Measurements from ENCODE around the gene EXOC6B.

The EXOC6B gene

DNA sequence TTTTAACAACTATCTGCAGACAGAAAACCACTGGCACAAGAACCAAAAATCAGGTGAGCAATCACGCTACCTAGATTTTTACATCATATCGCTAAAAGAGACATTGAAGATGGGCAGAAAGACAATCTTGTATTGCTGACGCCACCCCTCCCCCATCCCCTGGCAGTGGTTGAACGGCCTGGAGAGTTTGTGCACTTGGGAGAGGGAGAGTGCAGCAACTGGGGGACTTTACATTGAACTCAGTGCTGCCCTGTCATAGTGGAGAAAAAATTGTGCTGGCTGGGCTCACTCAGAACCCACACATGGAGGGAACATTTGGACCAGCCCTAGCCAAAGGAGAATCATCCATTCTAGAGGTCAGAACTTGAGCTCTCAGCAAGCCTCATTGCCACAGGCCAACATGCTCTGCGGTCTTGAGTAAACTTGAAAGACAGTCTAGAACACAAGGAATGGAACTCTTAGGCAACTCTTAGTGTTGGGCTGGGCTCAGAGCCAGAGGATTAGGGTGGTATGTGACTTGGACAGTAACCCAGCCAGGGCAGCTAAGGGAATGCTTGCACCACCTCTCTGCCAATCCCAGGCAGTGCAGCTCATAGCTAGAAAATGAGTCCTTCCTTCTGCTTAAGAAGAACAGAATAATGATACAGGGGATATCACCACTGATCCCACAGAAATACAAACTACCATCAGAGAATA is 458.2 kb downstream of the EXOC6B start:
- Histone ChIP-seq H3F3A (ENCODE audit: insufficient read depth, low read length) (no peaks in the 10 kb centered on the region), H2AFZ (ENCODE audit: low read length) (no peak overlapping the region), H3K27ac (ENCODE audit: low read length) (no peak overlapping the region), H3K9me3 (replicated peaks; ENCODE audit: insufficient read depth, low read length) (no peaks in the 10 kb centered on the region), H3K4me3 (ENCODE audit: low read length) (no peak overlapping the region), H3K9me2 (replicated peaks; ENCODE audit: insufficient read depth, low read length) (no peaks in the 10 kb centered on the region), H3K9ac (ENCODE audit: low read length) (no peak overlapping the region), H3K4me2 (ENCODE audit: low read depth, low read length) (no peak overlapping the region), H3K27me3 (replicated peaks; ENCODE audit: insufficient read depth, low read length) (no peaks in the 10 kb centered on the region), H3K79me2 (ENCODE audit: low read length) (no peaks in the 10 kb centered on the region), H3K36me3 (replicated peaks; ENCODE audit: insufficient read depth, low read length) (no peaks in the 10 kb centered on the region), H4K20me1 (ENCODE audit: insufficient read depth, low read length) (no peaks in the 10 kb centered on the region), H3K4me1 (ENCODE audit: low read length) (no peaks in the 10 kb centered on the region)
- no peak for DNase-seq
- TF ChIP-seq, protein P1, sequence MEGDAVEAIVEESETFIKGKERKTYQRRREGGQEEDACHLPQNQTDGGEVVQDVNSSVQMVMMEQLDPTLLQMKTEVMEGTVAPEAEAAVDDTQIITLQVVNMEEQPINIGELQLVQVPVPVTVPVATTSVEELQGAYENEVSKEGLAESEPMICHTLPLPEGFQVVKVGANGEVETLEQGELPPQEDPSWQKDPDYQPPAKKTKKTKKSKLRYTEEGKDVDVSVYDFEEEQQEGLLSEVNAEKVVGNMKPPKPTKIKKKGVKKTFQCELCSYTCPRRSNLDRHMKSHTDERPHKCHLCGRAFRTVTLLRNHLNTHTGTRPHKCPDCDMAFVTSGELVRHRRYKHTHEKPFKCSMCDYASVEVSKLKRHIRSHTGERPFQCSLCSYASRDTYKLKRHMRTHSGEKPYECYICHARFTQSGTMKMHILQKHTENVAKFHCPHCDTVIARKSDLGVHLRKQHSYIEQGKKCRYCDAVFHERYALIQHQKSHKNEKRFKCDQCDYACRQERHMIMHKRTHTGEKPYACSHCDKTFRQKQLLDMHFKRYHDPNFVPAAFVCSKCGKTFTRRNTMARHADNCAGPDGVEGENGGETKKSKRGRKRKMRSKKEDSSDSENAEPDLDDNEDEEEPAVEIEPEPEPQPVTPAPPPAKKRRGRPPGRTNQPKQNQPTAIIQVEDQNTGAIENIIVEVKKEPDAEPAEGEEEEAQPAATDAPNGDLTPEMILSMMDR (IDR thresholded peaks at IDR 0.05; ENCODE audit: low read length) = no peak
- TF ChIP-seq EZH2 (optimal IDR thresholded peaks at IDR 0.05; ENCODE audit: low read depth, low read length) (no peak), EZH2phosphoT487 (IDR thresholded peaks at IDR 0.05; ENCODE audit: low read length) (no peak)

DNA sequence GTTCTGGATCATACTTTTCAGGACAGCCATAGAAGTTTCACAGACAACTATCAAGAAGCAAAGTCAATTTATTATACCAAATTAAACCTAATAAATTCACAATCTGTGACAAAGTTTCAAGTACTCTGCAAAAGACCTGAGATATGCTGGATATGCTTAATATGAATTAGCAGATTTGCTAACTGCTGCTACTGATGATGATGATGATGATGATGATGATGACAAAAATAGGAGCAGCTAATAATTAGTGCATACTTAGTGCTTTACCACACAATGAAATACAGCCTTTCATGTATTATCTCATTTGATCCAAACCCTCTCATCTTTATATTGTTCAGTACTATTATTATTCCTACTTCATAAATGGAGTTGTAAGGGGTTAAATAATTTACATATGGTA is 462.4 kb downstream of the EXOC6B start:
- no peak overlapping the region for H3K9ac ChIP-seq (ENCODE audit: low read length)
- no peak overlapping the region for H2AFZ ChIP-seq (ENCODE audit: low read length)
- DNase-seq = no peak
- no peaks in the 10 kb centered on the region for H3K4me1 ChIP-seq (ENCODE audit: low read length)
- H3F3A ChIP-seq (ENCODE audit: insufficient read depth, low read length) = no peaks in the 10 kb centered on the region
- TF ChIP-seq EZH2phosphoT487 (IDR thresholded peaks at IDR 0.05; ENCODE audit: low read length) = no peak
- TF ChIP-seq, protein P1 (IDR thresholded peaks at IDR 0.05; ENCODE audit: low read length) = no peak
- no peak for TF ChIP-seq EZH2 (optimal IDR thresholded peaks at IDR 0.05; ENCODE audit: low read depth, low read length)
- no peaks in the 10 kb centered on the region for H3K36me3 ChIP-seq (replicated peaks; ENCODE audit: insufficient read depth, low read length)
- H3K4me3 ChIP-seq (ENCODE audit: low read length) = no peak overlapping the region
- H3K4me2 ChIP-seq (ENCODE audit: low read depth, low read length) = no peak overlapping the region
- H4K20me1 ChIP-seq (ENCODE audit: insufficient read depth, low read length) = no peaks in the 10 kb centered on the region
- no peaks in the 10 kb centered on the region for H3K79me2 ChIP-seq (ENCODE audit: low read length)
- no peaks in the 10 kb centered on the region for H3K9me3 ChIP-seq (replicated peaks; ENCODE audit: insufficient read depth, low read length)
- no peaks in the 10 kb centered on the region for H3K27me3 ChIP-seq (replicated peaks; ENCODE audit: insufficient read depth, low read length)
- no peak overlapping the region for H3K27ac ChIP-seq (ENCODE audit: low read length)
- no peaks in the 10 kb centered on the region for H3K9me2 ChIP-seq (replicated peaks; ENCODE audit: insufficient read depth, low read length)

DNA sequence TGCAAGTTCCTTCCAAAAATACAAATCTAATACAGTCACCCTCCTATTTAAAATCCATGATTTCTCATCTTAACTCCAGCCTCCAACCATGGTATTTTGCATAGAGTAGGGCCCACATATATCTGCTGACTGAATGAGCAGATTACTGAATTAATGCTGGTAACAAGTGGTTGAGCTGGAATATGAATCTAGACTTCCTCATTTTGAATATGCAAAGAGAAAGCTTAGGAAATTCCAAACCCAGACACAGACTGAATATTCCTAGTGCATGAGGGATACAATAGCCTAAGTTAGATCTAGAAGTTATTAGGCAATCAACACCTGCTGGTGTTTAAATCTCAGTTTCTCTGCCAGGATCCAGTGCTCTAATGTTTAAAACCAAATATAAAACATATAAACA is 463.1 kb downstream of the EXOC6B start:
- no peaks in the 10 kb centered on the region for H4K20me1 ChIP-seq (ENCODE audit: insufficient read depth, low read length)
- H3K4me3 ChIP-seq (ENCODE audit: low read length) = no peak overlapping the region
- H3K36me3 ChIP-seq (replicated peaks; ENCODE audit: insufficient read depth, low read length) = no peaks in the 10 kb centered on the region
- TF ChIP-seq, protein P1 (IDR thresholded peaks at IDR 0.05; ENCODE audit: low read length) = no peak
- H3K4me2 ChIP-seq (ENCODE audit: low read depth, low read length) = no peak overlapping the region
- no peaks in the 10 kb centered on the region for H3K27me3 ChIP-seq (replicated peaks; ENCODE audit: insufficient read depth, low read length)
- DNase-seq = no peak
- no peak overlapping the region for H2AFZ ChIP-seq (ENCODE audit: low read length)
- no peaks in the 10 kb centered on the region for H3K9me2 ChIP-seq (replicated peaks; ENCODE audit: insufficient read depth, low read length)
- H3K4me1 ChIP-seq (ENCODE audit: low read length) = no peaks in the 10 kb centered on the region
- no peaks in the 10 kb centered on the region for H3K79me2 ChIP-seq (ENCODE audit: low read length)
- H3F3A ChIP-seq (ENCODE audit: insufficient read depth, low read length) = no peaks in the 10 kb centered on the region
- no peak overlapping the region for H3K27ac ChIP-seq (ENCODE audit: low read length)
- H3K9me3 ChIP-seq (replicated peaks; ENCODE audit: insufficient read depth, low read length) = no peaks in the 10 kb centered on the region
- no peak overlapping the region for H3K9ac ChIP-seq (ENCODE audit: low read length)

Measured in MM.1S (cell line).